ENCODE results near the gene HVCN1.

HVCN1 gene

GRCh38 chr12:110641521-110641920, 47.4 kb downstream of the HVCN1 start:
- H3K27me3 ChIP-seq (ENCODE audit: low read depth, low read length), result no peaks in the 10 kb centered on the region
- no peak overlapping the region for H3K4me3 ChIP-seq (ENCODE audit: low read length)
- H3K27ac ChIP-seq (ENCODE audit: low read length), result no peak overlapping the region
- H3K9ac ChIP-seq (ENCODE audit: low read length), result no peak overlapping the region
- no peak overlapping the region for H3K4me2 ChIP-seq (ENCODE audit: low read length)
- no peaks in the 10 kb centered on the region for H3K36me3 ChIP-seq (replicated peaks; ENCODE audit: low read depth, low read length)
- no peak for TF ChIP-seq EZH2phosphoT487 (IDR thresholded peaks at IDR 0.05; ENCODE audit: low read depth)
- TF ChIP-seq, protein P1, sequence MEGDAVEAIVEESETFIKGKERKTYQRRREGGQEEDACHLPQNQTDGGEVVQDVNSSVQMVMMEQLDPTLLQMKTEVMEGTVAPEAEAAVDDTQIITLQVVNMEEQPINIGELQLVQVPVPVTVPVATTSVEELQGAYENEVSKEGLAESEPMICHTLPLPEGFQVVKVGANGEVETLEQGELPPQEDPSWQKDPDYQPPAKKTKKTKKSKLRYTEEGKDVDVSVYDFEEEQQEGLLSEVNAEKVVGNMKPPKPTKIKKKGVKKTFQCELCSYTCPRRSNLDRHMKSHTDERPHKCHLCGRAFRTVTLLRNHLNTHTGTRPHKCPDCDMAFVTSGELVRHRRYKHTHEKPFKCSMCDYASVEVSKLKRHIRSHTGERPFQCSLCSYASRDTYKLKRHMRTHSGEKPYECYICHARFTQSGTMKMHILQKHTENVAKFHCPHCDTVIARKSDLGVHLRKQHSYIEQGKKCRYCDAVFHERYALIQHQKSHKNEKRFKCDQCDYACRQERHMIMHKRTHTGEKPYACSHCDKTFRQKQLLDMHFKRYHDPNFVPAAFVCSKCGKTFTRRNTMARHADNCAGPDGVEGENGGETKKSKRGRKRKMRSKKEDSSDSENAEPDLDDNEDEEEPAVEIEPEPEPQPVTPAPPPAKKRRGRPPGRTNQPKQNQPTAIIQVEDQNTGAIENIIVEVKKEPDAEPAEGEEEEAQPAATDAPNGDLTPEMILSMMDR (IDR thresholded peaks at IDR 0.05; ENCODE audit: low read depth, low read length), result no peak
- no peaks in the 10 kb centered on the region for H4K20me1 ChIP-seq (ENCODE audit: insufficient read depth, low read length)
- H3K4me1 ChIP-seq (ENCODE audit: low read length), result no peaks in the 10 kb centered on the region
- H2AFZ ChIP-seq (ENCODE audit: low read depth, low read length), result no peak overlapping the region
- no peaks in the 10 kb centered on the region for H3K9me3 ChIP-seq (ENCODE audit: insufficient read depth, low read length)
- no peaks in the 10 kb centered on the region for H3K79me2 ChIP-seq (ENCODE audit: low read length)

- Histone ChIP-seq H3K27me3 (ENCODE audit: low read depth, low read length) (no peaks in the 10 kb centered on the region), H3K4me2 (ENCODE audit: low read length) (no peak overlapping the region), H3K4me3 (ENCODE audit: low read length) (no peak overlapping the region), H2AFZ (ENCODE audit: low read depth, low read length) (no peak overlapping the region), H3K36me3 (replicated peaks; ENCODE audit: low read depth, low read length) (no peaks in the 10 kb centered on the region), H3K79me2 (ENCODE audit: low read length) (no peaks in the 10 kb centered on the region), H3K4me1 (ENCODE audit: low read length) (no peaks in the 10 kb centered on the region), H3K9ac (ENCODE audit: low read length) (no peak overlapping the region), H4K20me1 (ENCODE audit: insufficient read depth, low read length) (no peaks in the 10 kb centered on the region), H3K9me3 (ENCODE audit: insufficient read depth, low read length) (no peaks in the 10 kb centered on the region), H3K27ac (ENCODE audit: low read length) (no peak overlapping the region)
- TF ChIP-seq, protein P1 (IDR thresholded peaks at IDR 0.05; ENCODE audit: low read depth, low read length), result no peak
- no peak for TF ChIP-seq EZH2phosphoT487 (IDR thresholded peaks at IDR 0.05; ENCODE audit: low read depth)
Measured at GRCh38 chr12:110640275-110641025, 48.5 kb downstream of the HVCN1 start.

GRCh38 chr12:110639336-110640141, 49.4 kb downstream of the HVCN1 start:
- Histone ChIP-seq H3K36me3 (replicated peaks; ENCODE audit: low read depth, low read length) (no peaks in the 10 kb centered on the region), H3K27me3 (ENCODE audit: low read depth, low read length) (no peaks in the 10 kb centered on the region), H3K79me2 (ENCODE audit: low read length) (no peaks in the 10 kb centered on the region), H4K20me1 (ENCODE audit: insufficient read depth, low read length) (no peaks in the 10 kb centered on the region), H3K4me1 (ENCODE audit: low read length) (0 out of 2 replicates have a peak, but pooled peaks cover 3% of the 10 kb centered on the region), H3K27ac (ENCODE audit: low read length) (no peak overlapping the region), H2AFZ (ENCODE audit: low read depth, low read length) (no peak overlapping the region), H3K9ac (ENCODE audit: low read length) (no peak overlapping the region), H3K9me3 (ENCODE audit: insufficient read depth, low read length) (no peaks in the 10 kb centered on the region), H3K4me2 (ENCODE audit: low read length) (no peak overlapping the region), H3K4me3 (ENCODE audit: low read length) (no peak overlapping the region)
- TF ChIP-seq, protein P1 (IDR thresholded peaks at IDR 0.05; ENCODE audit: low read depth, low read length), result no peak
- TF ChIP-seq EZH2phosphoT487 (IDR thresholded peaks at IDR 0.05; ENCODE audit: low read depth), result no peak

DNA sequence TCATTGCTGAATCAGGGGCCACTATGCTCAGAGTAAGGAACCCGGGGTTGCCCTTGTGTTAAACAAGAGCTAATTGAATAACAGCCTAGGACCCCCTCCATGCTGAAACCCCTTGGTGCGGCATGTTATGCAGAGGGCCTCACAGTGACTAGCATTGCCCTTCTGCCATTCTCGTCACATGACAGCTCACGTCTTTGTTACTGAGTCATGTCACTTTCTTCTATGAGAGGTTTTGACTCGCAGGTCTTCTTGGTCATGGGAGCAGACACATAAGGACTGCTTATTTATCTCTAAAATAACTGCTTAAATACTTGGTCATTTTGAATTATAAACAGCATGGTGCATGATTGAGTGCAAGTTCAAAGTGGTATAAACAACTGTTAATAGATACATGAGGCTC, 50.1 kb downstream of the HVCN1 start:
- H4K20me1 ChIP-seq (ENCODE audit: insufficient read depth, low read length), result no peaks in the 10 kb centered on the region
- H3K4me2 ChIP-seq (ENCODE audit: low read length), result no peak overlapping the region
- no peaks in the 10 kb centered on the region for H3K27me3 ChIP-seq (ENCODE audit: low read depth, low read length)
- no peak overlapping the region for H3K4me3 ChIP-seq (ENCODE audit: low read length)
- H3K4me1 ChIP-seq (ENCODE audit: low read length), result 0 out of 2 replicates have a peak, but pooled peaks cover 3% of the 10 kb centered on the region
- no peaks in the 10 kb centered on the region for H3K79me2 ChIP-seq (ENCODE audit: low read length)
- no peaks in the 10 kb centered on the region for H3K9me3 ChIP-seq (ENCODE audit: insufficient read depth, low read length)
- H3K27ac ChIP-seq (ENCODE audit: low read length), result no peak overlapping the region
- H3K9ac ChIP-seq (ENCODE audit: low read length), result no peak overlapping the region
- no peaks in the 10 kb centered on the region for H3K36me3 ChIP-seq (replicated peaks; ENCODE audit: low read depth, low read length)
- TF ChIP-seq EZH2phosphoT487 (IDR thresholded peaks at IDR 0.05; ENCODE audit: low read depth), result no peak
- TF ChIP-seq, protein P1 (IDR thresholded peaks at IDR 0.05; ENCODE audit: low read depth, low read length), result no peak
- H2AFZ ChIP-seq (ENCODE audit: low read depth, low read length), result no peak overlapping the region

Measured in OCI-LY3 (cell line).